ENCODE data around the gene RALGAPB.
A peak's percentile ranks its signal among the peaks of the same experiment; 100 is the strongest.

RALGAPB gene

DNA sequence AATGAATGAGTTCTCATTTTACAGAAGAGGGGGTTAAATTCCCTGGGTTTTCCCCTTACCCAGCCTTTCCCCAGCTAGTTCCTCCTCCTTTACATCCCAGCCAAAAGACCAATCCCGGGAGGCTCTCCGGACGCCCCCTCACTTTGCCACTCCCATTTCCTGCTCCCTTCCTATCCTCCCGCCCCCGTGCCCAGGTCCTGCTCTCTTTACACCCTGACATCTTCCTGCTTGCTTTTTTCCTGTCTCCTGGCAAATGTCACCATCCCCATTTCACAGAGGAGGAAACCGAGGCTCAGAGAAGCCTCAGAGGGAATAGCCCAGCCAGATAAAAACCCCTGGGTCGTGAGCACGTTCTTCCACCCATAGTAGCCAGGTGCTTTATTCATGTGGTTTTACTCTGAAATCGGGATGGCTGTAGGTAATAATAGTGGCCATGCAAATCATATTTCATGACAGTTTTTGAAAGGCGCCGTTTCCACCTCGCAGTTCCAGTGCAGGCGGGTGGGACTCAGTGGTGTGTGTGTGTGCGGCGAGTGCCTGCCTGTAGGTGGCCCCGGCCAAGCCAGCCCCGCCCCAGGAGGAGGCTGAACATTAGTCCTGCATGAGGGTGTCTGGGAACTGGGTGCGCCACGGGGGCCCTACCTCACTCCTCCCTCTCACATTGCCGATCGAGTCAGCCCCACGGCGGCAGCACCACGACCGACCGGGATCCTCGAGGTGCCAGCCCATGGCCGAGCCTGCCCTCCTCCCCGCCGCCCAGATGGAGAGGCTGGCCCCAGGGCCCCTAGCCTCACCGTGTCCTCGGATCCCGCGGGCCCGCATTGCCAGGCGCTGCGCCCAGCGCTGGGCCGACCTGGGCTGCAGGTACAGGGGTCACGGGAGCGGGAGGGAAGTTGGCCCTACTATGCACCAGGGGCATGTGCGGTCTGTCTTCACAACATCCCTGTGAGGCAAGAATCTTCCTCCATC lies 128.9 kb downstream of the RALGAPB start, which contains the start of gene ARHGAP40:
TSS of gene ARHGAP40 (plus strand) at position 594 of the 969 bp plus-strand sequence.
- no peak for DNase-seq (ENCODE audit: low read depth)
- H3K4me3 ChIP-seq (ENCODE audit: low read depth, low read length), result no peak within 1 kb of the TSS
- TF ChIP-seq, protein P1, sequence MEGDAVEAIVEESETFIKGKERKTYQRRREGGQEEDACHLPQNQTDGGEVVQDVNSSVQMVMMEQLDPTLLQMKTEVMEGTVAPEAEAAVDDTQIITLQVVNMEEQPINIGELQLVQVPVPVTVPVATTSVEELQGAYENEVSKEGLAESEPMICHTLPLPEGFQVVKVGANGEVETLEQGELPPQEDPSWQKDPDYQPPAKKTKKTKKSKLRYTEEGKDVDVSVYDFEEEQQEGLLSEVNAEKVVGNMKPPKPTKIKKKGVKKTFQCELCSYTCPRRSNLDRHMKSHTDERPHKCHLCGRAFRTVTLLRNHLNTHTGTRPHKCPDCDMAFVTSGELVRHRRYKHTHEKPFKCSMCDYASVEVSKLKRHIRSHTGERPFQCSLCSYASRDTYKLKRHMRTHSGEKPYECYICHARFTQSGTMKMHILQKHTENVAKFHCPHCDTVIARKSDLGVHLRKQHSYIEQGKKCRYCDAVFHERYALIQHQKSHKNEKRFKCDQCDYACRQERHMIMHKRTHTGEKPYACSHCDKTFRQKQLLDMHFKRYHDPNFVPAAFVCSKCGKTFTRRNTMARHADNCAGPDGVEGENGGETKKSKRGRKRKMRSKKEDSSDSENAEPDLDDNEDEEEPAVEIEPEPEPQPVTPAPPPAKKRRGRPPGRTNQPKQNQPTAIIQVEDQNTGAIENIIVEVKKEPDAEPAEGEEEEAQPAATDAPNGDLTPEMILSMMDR (IDR thresholded peaks at IDR 0.05; ENCODE audit: low read depth, low read length, missing control alignments), result peak; percentile 19

DNA sequence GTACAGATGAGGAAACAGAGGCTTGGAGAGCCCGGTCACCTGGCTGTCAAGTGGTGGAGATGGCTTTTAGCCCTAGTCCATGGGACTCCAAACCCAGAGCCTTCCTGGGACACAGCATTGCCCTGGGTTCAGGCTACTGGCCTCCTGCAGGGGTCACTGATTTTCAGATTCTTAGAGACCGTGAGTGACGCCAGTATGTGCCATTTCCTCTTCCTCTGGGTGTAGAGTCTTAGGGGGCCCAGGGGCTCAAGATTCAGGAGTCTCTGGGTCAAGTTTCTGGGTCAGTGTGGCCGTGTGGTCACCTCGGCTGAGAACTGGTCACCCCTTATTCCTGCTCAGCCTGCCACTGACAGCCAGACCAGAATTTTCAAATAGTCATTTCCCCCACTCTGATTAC lies 129.5 kb downstream of the RALGAPB start:
- TF ChIP-seq, protein P1 (IDR thresholded peaks at IDR 0.05; ENCODE audit: low read depth, low read length, missing control alignments), result no peak
- no peak for DNase-seq (ENCODE audit: low read depth)
- no peak overlapping the region for H3K4me3 ChIP-seq (ENCODE audit: low read depth, low read length)

DNA sequence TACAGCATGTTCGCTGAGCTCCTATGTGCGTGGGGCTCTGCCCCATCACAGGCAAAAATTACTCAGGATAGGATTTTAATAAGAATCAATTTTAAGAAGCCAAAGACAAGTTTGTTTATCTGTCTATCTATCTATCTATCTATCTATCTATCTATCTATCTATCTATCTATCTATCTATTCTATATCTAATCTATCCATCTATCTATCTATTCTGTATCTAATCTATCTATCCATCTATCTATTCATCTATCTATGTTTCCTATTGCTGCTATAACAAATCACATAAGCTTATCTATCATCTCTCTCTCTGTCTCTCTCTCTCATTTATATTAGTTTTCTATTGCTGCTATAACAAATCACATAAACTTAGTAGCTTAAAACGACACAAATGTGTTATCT lies 130.6 kb downstream of the RALGAPB start:
- H3K4me3 ChIP-seq (ENCODE audit: low read depth, low read length), result no peak overlapping the region
- TF ChIP-seq, protein P1 (IDR thresholded peaks at IDR 0.05; ENCODE audit: low read depth, low read length, missing control alignments), result no peak
- DNase-seq (ENCODE audit: low read depth), result no peak

DNA sequence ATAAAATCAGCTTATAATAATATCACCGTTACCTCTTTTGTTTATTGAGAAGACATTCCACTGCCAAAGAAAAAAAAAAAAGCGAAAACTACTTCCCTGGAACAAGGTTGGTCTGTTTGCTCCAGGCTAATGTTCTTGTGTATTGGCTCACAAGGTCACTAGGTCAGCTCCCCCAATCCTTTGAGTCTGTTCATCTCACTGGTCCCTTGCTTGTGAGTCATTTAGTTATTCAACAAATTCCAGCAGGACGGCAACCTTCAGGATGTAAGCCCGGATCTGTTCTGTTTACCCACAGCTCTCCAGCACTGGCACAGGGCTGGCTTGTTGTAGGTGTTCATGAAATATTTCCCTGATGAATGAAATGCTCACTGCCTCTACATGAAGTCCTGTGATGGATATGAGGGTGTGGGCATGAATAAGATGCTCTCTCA lies 132.2 kb downstream of the RALGAPB start:
- DNase-seq (ENCODE audit: low read depth), result no peak
- TF ChIP-seq, protein P1 (IDR thresholded peaks at IDR 0.05; ENCODE audit: low read depth, low read length, missing control alignments), result no peak
- H3K4me3 ChIP-seq (ENCODE audit: low read depth, low read length), result no peak overlapping the region

DNA sequence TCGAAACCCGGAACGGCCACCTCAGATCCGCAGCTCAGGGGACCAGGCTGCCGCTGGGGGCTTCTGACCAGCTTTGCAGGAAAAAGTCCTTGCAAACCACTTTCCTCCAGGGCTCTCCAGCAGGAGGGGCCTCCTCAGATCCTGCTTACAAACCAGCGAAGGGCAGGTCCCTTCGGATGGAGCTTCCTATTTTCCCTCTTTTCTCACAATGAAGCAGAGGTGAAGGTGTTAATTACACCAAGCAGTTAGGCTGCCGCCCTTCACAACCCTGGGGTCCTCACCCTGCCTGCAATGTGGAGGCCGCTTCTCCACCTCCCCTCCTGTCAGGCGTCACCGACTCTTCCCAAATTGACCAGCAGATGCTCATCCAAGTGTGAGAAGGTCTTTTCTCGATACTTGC lies 134.7 kb downstream of the RALGAPB start:
- H3K4me3 ChIP-seq (ENCODE audit: low read depth, low read length), result no peak overlapping the region
- DNase-seq (ENCODE audit: low read depth), result no peak
- TF ChIP-seq, protein P1 (IDR thresholded peaks at IDR 0.05; ENCODE audit: low read depth, low read length, missing control alignments), result no peak

DNA sequence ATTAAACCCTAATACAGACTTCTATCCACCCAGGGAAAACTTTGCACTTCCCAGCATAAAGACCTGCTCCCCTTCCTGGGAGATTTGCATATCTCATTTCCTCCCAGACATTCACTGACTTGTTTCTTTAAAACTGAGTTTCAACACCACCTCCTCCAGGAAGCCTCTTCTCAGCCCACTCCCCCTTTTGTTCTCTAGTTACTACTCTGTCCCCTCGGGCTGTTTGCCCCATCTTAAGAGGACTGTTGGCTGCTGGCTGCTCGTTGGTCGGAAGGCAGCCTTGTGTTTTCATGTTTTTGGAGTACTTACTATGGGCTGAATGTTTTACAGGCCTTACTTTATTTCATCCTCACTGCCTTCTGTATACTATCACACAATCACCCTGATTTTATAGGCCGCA lies 135.5 kb downstream of the RALGAPB start:
- no peak for DNase-seq (ENCODE audit: low read depth)
- H3K4me3 ChIP-seq (ENCODE audit: low read depth, low read length), result no peak overlapping the region
- TF ChIP-seq, protein P1 (IDR thresholded peaks at IDR 0.05; ENCODE audit: low read depth, low read length, missing control alignments), result no peak
